Measurements from ENCODE around the gene INAFM1.

- TF ChIP-seq CTCF (IDR thresholded peaks at IDR 0.05; ENCODE audit: insufficient read depth, low read length) (no peak), GABPA (IDR thresholded peaks at IDR 0.05; ENCODE audit: low read depth) (no peak), POLR2AphosphoS5 (IDR thresholded peaks at IDR 0.05; ENCODE audit: low read depth) (peak; percentile 27), REST (IDR thresholded peaks at IDR 0.05; ENCODE audit: insufficient replicate concordance, low read depth) (no peak), SPI1 (IDR thresholded peaks at IDR 0.05; ENCODE audit: borderline replicate concordance, low read depth) (no peak; the same call in 1 of the 2 replicates)
Measured at GRCh38 chr19:47227352-47228167, 47.1 kb upstream of the INAFM1 start.

All from HL-60 (cell line).